ENCODE results near the gene ARHGEF17.
"Not testable (repeated sequence)": the region's sequence is repeated elsewhere in the genome, so short reads cannot be mapped to it uniquely, and the experiment has no call there.

ARHGEF17 gene

DNA sequence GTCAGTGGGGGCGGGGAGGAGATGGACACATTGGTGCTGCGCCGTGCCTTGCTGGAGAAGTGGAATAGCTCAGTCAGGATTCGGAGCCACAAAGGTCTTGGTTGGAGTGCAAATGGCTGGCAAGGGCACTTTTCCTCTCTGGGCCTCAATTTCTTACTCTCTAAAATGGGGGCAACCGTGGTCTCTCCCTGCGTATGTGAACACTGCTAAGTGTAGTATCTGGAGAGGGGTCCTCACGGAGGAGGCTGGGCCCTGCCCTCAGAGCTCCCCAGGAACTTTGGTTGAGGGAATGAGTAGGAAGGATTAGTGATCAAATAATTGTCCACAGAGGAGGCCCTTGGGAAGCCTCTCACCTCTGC, 35.4 kb upstream of the ARHGEF17 start:
- FAIRE-seq: no peak

DNA sequence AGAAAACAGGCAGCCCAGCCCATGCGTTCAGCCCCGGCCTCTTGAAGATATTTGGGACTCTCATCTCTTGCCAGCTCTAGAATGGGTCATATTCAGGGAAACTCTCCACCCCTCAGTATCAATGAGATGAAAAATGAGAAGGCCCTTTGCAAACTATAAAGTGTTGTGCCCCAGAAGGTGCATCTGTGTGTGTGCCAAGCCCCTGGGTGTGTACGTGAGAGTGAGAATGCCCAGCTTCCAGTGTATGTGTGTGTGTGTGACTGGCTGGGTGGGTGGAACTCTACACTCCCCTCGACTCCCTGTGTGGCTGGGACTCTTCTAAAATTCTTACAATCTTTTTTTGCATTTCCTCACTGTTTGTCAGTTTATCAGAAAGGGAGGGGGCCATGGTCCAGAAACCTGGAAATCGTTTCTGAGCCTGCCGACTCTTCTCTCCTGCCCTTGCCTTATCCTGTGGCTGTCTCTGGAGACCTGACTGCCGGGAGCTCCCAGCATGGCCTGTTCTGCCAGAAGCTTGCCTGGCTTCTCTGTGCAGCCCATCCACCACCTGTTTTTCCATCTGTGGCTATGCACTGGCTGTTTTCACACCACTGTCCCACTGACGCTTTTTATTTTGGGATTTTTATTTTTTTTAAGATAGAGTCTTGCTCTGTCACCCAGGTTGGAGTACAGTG, 34.7 kb upstream of the ARHGEF17 start:
- no peak for FAIRE-seq

GRCh38 chr11:73274191-73274590, 33.9 kb upstream of the ARHGEF17 start:
- not testable (repeated sequence) for FAIRE-seq

DNA sequence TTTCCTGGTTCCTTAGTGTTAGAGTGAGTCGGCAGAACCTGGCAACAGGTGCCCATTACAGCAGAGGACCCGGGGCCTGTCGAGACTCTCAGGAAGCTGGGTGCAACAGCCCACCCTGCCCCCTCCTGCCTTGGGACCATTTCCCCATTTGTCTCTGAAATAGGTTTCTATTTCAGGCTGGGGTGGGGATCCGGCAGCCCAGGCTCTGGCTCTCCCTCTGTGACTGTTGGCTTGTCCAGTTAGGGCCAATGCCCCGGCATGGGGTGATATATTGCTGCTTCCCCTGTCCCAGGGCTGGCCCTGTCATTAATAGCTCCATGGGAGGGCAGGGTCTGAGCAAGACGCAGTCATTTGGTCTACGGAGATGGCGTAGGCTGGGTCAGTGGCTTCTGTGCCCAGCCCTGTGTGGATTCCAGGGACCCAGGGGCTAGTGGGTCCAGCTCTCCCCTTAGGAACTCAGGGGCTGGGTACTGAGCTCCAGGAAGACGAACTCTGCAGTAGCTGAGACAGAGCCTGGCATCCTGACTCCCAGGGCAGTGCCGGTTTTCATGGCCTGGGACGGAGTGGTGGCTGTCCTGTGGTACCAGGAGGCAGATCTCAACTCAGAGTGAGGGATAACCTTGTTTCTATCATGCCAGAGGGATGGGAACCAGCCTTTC, 33.2 kb upstream of the ARHGEF17 start:
- no peak for FAIRE-seq

DNA sequence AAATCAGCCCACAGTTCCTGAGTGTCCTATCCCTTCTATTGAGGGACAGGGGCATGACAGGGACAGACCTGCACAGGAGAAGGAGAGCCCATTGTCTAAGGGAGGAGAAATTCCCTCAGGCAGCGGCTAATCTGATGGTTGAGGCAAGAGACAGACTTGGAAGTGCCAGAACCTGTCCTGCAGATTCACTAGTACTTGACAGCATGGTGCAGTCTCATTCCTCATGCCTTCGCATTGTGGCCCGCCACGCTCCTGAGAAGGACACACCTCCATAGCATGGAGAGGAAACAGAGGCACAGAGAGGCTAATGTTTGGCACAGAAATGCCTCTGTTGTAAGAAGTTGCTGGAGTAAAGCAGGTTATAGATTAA, 32.7 kb upstream of the ARHGEF17 start:
- no peak for FAIRE-seq

- no peak for FAIRE-seq
Observed at GRCh38 chr11:73277467-73277866, 30.6 kb upstream of the ARHGEF17 start.

GRCh38 chr11:73280626-73281025, 27.4 kb upstream of the ARHGEF17 start:
- no peak for FAIRE-seq

DNA sequence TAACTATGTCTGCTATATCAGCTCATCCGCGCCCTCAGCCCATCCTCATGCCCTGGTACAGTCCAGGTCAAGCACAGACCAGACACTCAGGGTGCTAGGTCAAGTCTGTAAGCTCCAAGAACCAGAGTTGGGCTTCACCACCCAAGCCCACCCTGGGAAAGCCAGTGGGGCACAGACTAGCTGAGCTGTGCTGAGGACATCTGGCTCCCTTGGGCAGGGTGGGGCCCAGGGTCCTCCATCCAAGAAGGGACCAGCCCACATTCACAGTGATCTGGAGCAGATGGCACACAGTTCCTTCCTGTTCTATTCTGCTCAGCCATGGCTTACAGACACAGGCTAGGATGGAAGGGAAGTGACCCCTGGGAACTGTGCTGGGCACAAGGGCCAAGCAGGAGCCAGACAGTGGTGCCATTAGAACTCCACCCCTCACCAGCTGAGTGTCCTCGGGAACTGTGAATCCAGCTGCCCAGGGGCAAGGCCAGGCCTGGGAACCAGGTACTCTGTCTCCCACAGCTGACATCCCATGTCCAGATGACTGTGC, 26.8 kb upstream of the ARHGEF17 start:
- no peak for FAIRE-seq

DNA sequence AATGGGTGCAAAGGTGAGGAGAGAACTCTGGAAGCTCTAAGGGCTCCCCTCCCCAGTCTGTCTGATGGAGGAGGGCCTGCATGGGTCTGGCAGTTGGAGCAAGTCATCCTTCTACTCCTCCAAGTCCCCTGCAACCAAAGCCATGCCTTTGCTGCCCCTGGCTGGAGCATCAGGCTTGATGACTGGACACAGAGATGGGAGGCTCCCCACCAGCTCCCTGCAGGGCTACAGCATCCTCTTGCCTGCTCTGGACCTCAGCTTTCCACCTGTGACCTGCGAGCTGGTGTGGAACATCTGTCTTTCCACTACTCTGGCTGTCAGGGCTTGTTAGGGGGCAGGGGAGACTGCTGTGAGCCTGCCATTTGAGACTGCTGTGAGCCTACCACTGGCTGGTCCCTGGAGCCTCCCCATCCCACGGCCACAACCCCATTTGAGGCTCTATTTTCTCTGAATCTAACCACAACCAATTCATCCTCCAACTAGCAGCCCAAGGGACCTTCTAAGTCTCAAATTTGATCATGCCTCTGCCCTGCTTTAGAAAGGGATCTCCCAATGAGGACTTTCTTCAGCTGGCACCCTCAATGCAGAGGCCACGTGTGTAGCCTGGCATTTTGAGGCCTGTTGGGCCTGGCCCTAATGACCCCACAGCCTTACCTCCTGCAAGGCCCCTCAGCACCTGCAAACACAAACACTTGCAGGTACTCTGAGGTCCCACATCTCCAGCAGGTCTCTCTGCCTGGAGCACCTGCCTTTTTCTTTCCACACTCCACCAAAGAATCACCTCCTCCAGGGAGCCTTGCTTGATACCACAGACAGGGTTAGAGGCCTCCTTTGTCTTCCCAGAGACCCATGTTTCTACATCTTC, 26.0 kb upstream of the ARHGEF17 start:
- FAIRE-seq: no peak

DNA sequence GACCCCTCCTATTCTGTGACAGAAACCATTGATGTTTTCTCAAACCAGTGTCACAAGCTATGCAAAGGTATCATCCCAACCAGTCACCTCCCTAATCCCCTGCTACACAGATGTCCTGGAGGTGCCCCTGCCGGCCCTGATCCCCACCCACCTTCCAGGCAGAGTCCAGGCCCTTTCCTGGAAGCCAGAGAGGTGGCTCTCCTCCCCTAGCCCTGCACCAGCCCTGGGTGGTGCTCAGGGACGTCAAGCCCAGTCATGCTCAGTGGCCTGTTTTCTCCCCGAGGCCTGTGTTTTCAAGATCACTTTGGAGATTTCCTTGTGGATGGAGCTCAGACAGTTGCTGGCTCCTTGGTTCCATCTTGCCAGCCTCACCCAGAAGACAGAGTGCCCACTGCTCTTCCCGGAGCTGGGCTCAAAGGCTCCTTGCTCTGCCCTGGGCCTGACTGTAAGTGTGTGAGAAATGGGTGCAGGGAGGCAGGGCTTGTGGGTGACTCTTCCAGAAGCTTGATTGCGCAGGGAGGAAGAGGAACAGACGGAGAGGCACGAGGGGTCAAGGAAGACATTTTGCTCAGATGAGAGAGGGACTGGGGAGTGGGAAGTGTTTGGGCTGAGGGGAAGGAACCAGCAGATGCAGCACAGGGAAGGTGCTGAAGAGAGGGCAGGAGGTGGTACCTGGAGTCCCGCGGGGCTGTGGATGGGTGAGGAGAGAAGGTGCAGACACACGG, 24.6 kb upstream of the ARHGEF17 start:
- FAIRE-seq: no peak

DNA sequence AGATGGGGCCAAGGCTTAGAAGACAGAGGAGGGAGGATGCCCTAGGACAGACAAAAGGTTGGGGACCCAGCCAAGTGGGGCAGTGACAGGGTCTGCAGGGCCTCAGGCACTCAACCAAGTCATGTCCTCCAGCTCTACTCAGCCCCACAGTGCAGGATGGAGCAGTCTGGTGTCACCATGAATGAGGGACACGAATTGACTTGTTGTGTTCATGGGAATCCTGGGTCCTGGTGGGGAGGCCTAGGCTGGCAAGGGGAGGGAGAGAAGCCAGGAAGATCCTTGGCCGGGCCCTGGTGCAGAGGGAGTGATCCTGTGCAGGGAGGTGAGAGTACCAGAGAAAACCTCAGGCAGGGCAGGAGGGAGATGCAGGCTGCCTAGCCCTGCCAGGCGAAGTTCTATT, 24.0 kb upstream of the ARHGEF17 start:
- FAIRE-seq: no peak

DNA sequence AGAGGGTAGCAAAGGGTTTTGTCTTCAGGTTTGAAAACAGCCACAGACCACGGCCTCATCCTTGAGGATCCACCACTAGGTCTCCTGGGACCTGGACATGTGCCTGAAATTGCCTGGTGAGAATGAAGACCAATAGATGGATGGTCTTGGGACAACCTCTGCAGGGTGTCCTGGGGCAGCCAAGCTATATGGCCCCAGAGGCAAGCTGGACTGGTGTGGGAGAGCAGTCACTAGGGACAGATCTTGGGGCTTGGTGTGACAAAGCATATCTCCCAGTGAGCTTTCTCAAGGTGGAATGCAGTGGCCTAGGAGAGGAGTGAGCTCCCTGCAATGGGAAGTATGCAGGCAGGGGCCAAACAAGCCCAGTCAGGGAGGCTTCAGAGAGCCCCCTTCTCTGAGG, 22.4 kb upstream of the ARHGEF17 start:
- no peak for FAIRE-seq

DNA sequence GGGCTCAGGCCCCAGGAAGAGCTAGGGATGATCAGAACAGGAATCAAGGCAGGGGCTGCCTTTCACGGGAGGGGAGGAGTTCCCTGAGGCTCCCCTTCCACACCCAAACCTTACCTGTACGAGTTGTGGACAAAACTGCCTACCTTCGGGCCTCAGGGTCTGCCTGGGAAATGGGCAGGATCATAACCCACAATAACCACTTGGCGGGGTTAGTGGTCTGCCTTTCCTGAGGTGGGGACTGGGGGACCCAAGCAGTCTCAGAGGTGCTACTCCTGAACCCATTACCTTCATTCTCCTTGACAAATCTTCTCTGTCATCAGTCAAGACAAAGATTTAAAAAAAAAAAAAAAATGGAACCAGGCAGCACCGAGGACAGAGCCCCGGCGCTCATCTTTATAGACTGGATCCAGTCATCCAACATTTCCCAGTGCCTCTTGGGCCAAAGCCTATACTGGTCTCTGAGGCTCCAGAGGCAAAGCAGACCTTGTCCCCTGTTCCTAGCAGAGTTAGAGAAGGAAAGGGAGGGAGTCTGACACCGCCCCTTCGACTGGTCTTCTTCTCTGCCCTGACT, 21.8 kb upstream of the ARHGEF17 start:
- no peak for FAIRE-seq

DNA sequence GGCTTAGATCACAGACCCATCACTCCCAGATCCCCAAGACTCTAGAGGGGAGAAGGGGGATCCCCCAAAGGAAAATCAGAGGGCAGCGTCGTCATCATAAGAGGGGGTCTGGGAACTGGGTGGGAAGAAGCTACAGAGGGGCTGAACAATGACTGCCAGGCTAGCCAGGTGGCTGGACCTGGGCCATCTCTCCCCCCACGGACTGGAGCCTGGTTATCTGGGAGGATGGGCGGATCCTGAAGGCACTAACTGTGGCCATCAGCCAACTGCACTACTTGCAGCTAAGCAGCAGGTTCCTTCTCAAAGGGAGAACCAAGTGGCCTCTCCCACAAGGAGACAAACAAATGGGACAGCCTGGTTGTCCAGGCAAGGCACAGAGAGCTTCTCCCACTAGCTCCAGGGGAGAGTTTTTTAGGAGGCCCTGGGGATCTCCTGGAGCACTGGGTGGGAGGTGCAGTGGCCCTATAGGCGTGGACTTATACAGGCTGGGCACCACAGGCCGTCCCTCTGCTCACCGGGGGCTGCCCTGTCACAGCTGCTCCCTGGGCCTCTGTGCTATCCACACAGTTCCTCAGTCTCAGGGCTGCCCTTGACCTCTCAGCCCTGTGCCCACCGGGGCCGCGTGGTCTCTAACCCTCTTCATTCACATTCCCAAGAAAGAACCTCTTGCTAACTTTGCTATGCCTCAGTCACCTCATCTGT, 20.5 kb upstream of the ARHGEF17 start:
- FAIRE-seq: no peak

DNA sequence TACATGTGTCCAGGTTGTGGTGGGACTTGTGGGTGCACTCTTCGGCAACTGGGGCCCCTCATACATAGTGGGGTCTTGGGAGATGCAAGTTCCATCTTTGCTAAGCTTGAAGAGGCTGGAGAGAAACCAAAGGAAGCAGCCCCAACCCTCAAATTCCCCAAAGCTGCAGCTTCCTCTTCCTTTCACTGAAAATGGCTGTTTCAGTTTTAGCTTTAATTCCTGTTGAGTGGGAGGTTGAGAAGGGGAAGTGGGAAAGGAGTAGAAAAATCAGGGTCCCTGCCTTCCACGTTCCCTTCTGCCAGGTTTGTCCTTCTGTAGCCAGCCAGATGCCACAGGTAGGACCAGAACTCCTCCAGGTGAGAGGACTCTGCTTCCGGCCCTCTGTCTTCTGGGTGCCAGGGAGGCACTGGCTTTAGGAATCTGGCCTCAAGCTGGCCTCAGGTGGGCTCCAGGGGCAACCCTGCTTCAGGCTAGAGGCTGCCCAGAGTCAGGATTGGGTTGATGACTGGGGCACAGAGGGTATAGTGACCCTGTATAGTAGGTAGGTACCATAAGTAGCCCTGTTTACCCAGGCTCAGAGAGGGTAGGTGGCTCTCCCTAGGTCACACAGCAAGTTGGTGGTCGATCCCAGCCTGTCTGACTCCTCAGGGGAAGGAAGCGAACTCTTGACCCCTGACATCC, 19.7 kb upstream of the ARHGEF17 start:
- no peak for FAIRE-seq

DNA sequence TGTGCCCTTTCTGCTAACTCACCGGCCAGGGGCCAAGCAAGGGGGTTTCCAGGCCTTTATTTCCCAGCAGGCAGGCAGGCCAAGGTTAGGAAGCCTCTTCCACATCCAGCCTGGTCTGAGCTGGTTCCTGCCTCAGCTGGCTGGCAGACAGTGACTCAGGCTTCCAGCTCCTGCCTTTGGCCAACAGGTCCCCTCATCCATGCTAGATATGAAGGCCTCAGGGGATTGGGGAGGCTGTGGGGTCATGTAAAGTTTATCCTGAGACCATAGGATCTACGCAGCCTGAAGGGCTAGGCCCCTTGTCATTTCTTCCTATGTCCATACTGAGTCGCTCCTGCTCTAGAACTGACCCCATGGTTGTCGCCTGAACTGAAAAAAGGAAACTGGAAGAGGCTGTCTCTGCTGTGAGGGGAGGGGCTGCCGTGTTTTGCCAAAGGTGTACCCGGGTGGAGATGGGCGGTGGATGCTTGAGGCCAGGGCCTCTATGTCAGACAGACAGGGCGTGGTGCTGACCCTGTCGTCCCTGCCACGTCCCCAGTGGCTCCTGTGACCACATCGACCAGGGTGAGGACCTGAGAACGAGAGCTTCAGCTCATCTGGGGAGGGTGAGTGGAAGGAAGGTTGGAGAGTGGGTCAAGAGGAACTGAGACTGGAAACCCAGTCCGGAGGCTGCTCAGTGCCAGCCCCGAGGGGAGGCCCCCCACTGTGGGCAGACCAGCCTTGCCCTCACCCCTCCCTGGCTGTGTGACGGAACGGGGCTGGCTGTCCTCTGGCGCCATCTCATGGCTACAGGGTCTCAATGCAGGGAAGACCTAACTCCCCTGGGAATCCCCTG, 19.0 kb upstream of the ARHGEF17 start:
- no peak for FAIRE-seq

DNA sequence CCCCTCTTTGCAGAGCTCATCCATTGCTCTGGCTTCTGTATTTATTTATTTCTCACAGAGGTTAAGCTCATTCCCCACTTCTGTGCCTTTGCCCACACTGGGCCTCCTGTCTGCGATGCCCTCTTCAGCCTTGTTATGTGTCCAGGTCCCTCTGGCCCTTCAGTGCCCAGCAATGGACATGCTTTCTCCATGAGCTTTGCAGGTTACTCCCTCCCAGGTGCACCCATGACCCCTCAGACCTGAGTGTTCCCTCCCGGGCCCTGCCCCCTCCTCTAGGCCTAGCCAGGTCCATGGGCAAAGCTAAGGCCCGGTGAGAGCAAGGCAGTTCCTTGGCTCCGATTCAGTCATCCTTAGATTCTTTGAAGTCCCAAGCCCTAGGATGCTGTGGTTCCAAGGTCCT, 17.5 kb upstream of the ARHGEF17 start:
- no peak for FAIRE-seq

GRCh38 chr11:73291196-73291595, 16.9 kb upstream of the ARHGEF17 start:
- no peak for FAIRE-seq

DNA sequence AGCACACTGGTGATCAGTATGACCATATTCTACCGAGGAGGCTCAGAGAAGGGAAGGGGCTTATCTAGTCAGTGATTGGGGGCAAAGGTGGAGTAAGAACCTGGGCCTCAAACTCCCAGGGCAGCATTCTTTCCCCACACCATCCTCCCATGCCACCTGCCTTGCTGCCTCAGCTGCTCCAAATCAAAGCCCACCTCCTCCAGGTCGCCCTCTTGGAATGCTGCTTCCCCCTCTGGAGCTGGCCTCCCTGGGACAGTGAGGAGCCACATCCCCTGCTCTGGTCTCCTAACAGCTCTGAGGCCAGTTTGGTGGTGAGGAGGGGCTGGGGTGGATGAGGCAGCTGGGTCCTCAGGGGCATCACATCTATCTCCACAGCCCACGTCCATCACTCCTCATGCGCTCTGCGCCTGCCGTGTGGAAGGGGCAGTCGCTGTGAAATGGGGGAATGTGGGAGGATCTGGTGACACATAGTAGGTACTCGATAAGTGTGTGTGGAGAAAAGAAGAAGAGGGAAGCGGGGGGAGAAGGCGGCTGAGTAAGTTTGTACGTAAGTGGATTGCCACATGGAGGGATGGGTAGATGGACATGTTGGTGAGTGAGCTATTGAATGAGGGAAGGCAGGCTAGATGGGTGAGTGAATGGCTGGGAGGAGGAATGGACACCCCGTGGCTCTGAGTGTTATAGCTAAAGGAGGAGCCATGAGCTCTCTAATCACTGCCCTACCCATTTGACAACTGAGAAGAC, 16.1 kb upstream of the ARHGEF17 start:
- no peak for FAIRE-seq

GRCh38 chr11:73292525-73292894, 15.6 kb upstream of the ARHGEF17 start:
- FAIRE-seq: no peak
